ENCODE results near the gene STX19. TPM values are rescaled to one million over a fixed set of nuclear protein-coding genes. Genes with fewer than 3 reads are reported as not detected.

STX19 gene
- total RNA-seq, 3 donors from 2014 or later: 1.6 to 5.9 TPM; not detected in 1

DNA sequence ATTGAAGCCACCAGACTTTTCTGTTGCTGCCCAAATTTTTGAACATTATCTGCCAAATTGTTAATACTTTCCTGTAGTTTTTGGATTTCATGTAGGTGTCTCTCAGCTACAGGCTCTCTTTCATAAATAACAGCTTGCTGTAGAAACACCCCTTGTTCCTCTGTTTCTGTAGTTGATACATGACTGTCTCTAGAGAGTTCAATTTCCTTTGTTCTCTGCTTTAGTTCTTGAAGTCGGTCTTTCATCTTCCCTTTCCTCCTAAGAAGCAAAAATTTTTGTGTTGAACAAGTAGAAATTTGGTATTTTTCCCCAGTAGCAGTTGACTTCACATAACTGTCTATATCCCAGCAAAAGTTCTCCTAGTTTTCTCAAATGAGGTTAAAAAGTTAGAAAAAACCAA is 13.4 kb downstream of the STX19 start:
- TF ChIP-seq POLR2AphosphoS5 (IDR thresholded peaks at IDR 0.05) (no peak), POLR2A (IDR thresholded peaks at IDR 0.05) (no peak), CTCF (IDR thresholded peaks at IDR 0.05) (no peak)
- H3K4me1 ChIP-seq: no peaks in the 10 kb centered on the region
- intact Hi-C loops (cut with DNase I; ENCODE audit: low total_unique reads): no loop called here
- H3K36me3 ChIP-seq: no peaks in the 10 kb centered on the region
- H3K27me3 ChIP-seq: no peaks in the 10 kb centered on the region
- H3K4me3 ChIP-seq: no peak overlapping the region
- H3K27ac ChIP-seq: no peak overlapping the region
- H3K9me3 ChIP-seq: no peaks in the 10 kb centered on the region
- no peak for DNase-seq (ENCODE audit: low spot score in 2 of 2)

GRCh38 chr3:94012185-94012584 is 16.2 kb downstream of the STX19 start:
- no peak for TF ChIP-seq POLR2AphosphoS5 (IDR thresholded peaks at IDR 0.05)
- TF ChIP-seq POLR2A (IDR thresholded peaks at IDR 0.05): no peak
- no peak for TF ChIP-seq CTCF (IDR thresholded peaks at IDR 0.05)
- H3K4me3 ChIP-seq: no peak overlapping the region
- H3K27ac ChIP-seq: no peak overlapping the region
- no peak for DNase-seq (ENCODE audit: low spot score in 2 of 2)
- no peaks in the 10 kb centered on the region for H3K9me3 ChIP-seq
- intact Hi-C loops (cut with DNase I; ENCODE audit: low total_unique reads): no loop called here
- H3K27me3 ChIP-seq: no peaks in the 10 kb centered on the region
- H3K36me3 ChIP-seq: no peaks in the 10 kb centered on the region
- H3K4me1 ChIP-seq: no peaks in the 10 kb centered on the region

DNA sequence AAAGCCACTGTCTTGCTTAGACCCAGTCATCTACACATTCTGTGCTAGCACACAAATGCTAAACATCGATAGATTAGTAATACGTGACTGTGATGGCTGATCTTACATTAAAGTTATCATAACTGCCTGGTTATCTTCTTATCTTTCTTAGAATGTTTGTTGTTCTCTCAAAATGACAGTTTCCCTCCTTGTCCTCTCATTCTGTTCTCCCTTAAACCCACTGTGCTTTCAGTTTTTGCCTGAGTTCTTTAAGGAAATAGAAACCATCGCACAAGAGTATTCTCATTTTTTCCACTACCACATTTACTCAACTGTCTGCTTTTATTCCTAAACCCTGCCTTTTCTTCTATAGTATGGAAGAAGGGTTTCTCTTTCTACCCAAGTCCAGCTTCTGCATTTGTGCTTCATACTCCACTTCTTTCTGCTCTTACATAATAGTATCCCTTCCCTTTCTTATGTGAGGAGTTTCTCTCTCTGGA is 17.1 kb downstream of the STX19 start:
- Histone ChIP-seq H3K4me1 (no peaks in the 10 kb centered on the region), H3K27ac (no peak overlapping the region), H3K9me3 (no peaks in the 10 kb centered on the region), H3K4me3 (no peak overlapping the region), H3K27me3 (no peaks in the 10 kb centered on the region), H3K36me3 (no peaks in the 10 kb centered on the region)
- TF ChIP-seq CTCF (IDR thresholded peaks at IDR 0.05) (no peak), POLR2A (IDR thresholded peaks at IDR 0.05) (no peak), POLR2AphosphoS5 (IDR thresholded peaks at IDR 0.05) (no peak)
- intact Hi-C loops (cut with DNase I; ENCODE audit: low total_unique reads): no loop called here
- DNase-seq (ENCODE audit: low spot score in 2 of 2): no peak

GRCh38 chr3:94009608-94010007 is 18.8 kb downstream of the STX19 start:
- H3K27me3 ChIP-seq: no peaks in the 10 kb centered on the region
- no peak for DNase-seq (ENCODE audit: low spot score in 2 of 2)
- no peaks in the 10 kb centered on the region for H3K9me3 ChIP-seq
- H3K4me3 ChIP-seq: no peak overlapping the region
- intact Hi-C loops (cut with DNase I; ENCODE audit: low total_unique reads): no loop called here
- TF ChIP-seq CTCF (IDR thresholded peaks at IDR 0.05): no peak
- H3K27ac ChIP-seq: no peak overlapping the region
- no peaks in the 10 kb centered on the region for H3K36me3 ChIP-seq
- H3K4me1 ChIP-seq: no peaks in the 10 kb centered on the region

GRCh38 chr3:94008253-94008652 is 20.1 kb downstream of the STX19 start:
- H3K9me3 ChIP-seq: no peaks in the 10 kb centered on the region
- H3K27me3 ChIP-seq: no peaks in the 10 kb centered on the region
- H3K36me3 ChIP-seq: no peaks in the 10 kb centered on the region
- no peak overlapping the region for H3K27ac ChIP-seq
- DNase-seq (ENCODE audit: low spot score in 2 of 2): no peak
- H3K4me1 ChIP-seq: no peaks in the 10 kb centered on the region
- intact Hi-C loops (cut with DNase I; ENCODE audit: low total_unique reads): no loop called here
- no peak overlapping the region for H3K4me3 ChIP-seq
- no peak for TF ChIP-seq POLR2AphosphoS5 (IDR thresholded peaks at IDR 0.05)
- no peak for TF ChIP-seq POLR2A (IDR thresholded peaks at IDR 0.05)
- no peak for TF ChIP-seq CTCF (IDR thresholded peaks at IDR 0.05)

Measured in breast epithelium (tissue), 4 donors.